Neural cell (in vitro differentiated cells): ENCODE data around the gene MYH6. TPM values are rescaled to one million over a fixed set of nuclear protein-coding genes. Genes with fewer than 3 reads are reported as not detected.

Experiments used
- H2AFZ ChIP-seq: fragments of 200-600, 300-800 bp; sonication (generic), shearing (Covaris generic); 2 replicates; pipeline ENCODE4 v1.6.0; 2014; ENCODE audit warnings: low read depth, mild to moderate bottlenecking, antibody characterized with exemption, low read length, moderate library complexity
- H3F3A ChIP-seq: fragments of 200-600 bp; shearing (Covaris generic); 2 replicates; pipeline ENCODE4 v1.6.1; 2016; ENCODE audit warnings: mild to moderate bottlenecking, moderate library complexity, mixed read lengths, antibody characterized with exemption, low read length; ENCODE audit not compliant: insufficient read depth, poor library complexity, severe bottlenecking
- H3K27ac ChIP-seq: fragments of 200-600, 300-800 bp; sonication (generic), shearing (Covaris generic); 2 replicates; pipeline ENCODE4 v1.5.1; 2014; ENCODE audit warnings: mild to moderate bottlenecking, low read length, moderate library complexity
- H3K27me3 ChIP-seq: fragments of 300-800, 200-600 bp; sonication (generic), shearing (Covaris generic); 2 replicates; pipeline ENCODE4 v1.6.0; 2014; ENCODE audit warnings: mild to moderate bottlenecking, low read depth, low read length, moderate library complexity; ENCODE audit not compliant: insufficient read depth
- H3K36me3 ChIP-seq: fragments of 300-800, 200-600 bp; sonication (generic), shearing (Covaris generic); 2 replicates; pipeline ENCODE4 v1.5.1; 2014; ENCODE audit warnings: mild to moderate bottlenecking, antibody characterized with exemption, low read length, moderate library complexity; ENCODE audit not compliant: insufficient read depth
- H3K4me2 ChIP-seq: fragments of 300-800, 200-600 bp; sonication (generic), shearing (Covaris generic); 2 replicates; pipeline ENCODE4 v1.6.0; 2014; ENCODE audit warnings: mild to moderate bottlenecking, low read length
- H3K4me3 ChIP-seq: fragments of 300-800, 200-600 bp; sonication (generic), shearing (Covaris generic); 2 replicates; pipeline ENCODE4 v1.5.1; 2014; ENCODE audit warnings: mild to moderate bottlenecking, low read length, moderate library complexity
- H3K79me2 ChIP-seq: fragments of 200-600 bp; shearing (Covaris generic); replicated peaks from 2 replicates; pipeline ENCODE4 v1.6.0; 2014; ENCODE audit warnings: mild to moderate bottlenecking, low read length, moderate library complexity; ENCODE audit not compliant: insufficient read depth
- H3K9ac ChIP-seq: fragments of 300-800, 200-600 bp; sonication (generic), shearing (Covaris generic); 2 replicates; pipeline ENCODE4 v1.6.1; 2016; ENCODE audit warnings: mild to moderate bottlenecking, low read length, mixed read lengths
- H3K9me2 ChIP-seq: fragments of 200-600 bp; shearing (Covaris generic); 2 replicates; pipeline ENCODE4 v1.6.1; 2016; ENCODE audit warnings: mild to moderate bottlenecking, low read length, mixed read lengths; ENCODE audit not compliant: insufficient read depth
- H3K9me3 ChIP-seq: fragments of 200-600, 300-800 bp; sonication (generic), shearing (Covaris generic); 2 replicates; pipeline ENCODE4 v1.6.1; 2016; ENCODE audit warnings: mild to moderate bottlenecking, mixed run types, low read length, moderate library complexity, mixed read lengths
- H4K20me1 ChIP-seq: fragments of 200-600 bp; shearing (Covaris generic); 2 replicates; pipeline ENCODE4 v1.6.1; 2016; ENCODE audit warnings: mild to moderate bottlenecking, mixed run types; ENCODE audit not compliant: insufficient read depth
- CTCF ChIP-seq: fragments of 450-650 bp; IDR thresholded peaks from 2 replicates; pipeline ENCODE4 v1.5.1; 2014; ENCODE audit warnings: antibody characterized with exemption, mild to moderate bottlenecking, moderate library complexity; ENCODE audit not compliant: poor library complexity, severe bottlenecking
- EP300 ChIP-seq: fragments of 450-650 bp; conservative IDR thresholded peaks from 2 replicates; pipeline ENCODE4 v1.6.1; 2014; ENCODE audit warnings: antibody characterized with exemption, mild to moderate bottlenecking, moderate library complexity; ENCODE audit not compliant: poor library complexity, severe bottlenecking
- EZH2 ChIP-seq: fragments of 200-600, 300-800 bp; shearing (Covaris generic), sonication (generic); IDR thresholded peaks from 2 replicates; pipeline ENCODE4 v1.6.1; 2014; ENCODE audit warnings: antibody characterized with exemption, low read length, borderline replicate concordance, mild to moderate bottlenecking; ENCODE audit not compliant: insufficient read depth, poor library complexity, severe bottlenecking
- MXI1 ChIP-seq: fragments of 450-650 bp; conservative IDR thresholded peaks from 2 replicates; pipeline ENCODE4 v1.6.1; 2014; ENCODE audit warnings: antibody characterized with exemption, mild to moderate bottlenecking; ENCODE audit not compliant: poor library complexity, severe bottlenecking
- POLR2AphosphoS5 ChIP-seq: IDR thresholded peaks from 2 replicates; pipeline ENCODE4 v1.6.1; 2012
- RAD21 ChIP-seq: fragments of 450-650 bp; conservative IDR thresholded peaks from 2 replicates; pipeline ENCODE4 v1.6.1; 2014; ENCODE audit warnings: antibody characterized with exemption, mild to moderate bottlenecking, moderate library complexity
- REST ChIP-seq: IDR thresholded peaks from 2 replicates; pipeline ENCODE4 v1.6.1; 2012; ENCODE audit warnings: borderline replicate concordance
- SMC3 ChIP-seq: fragments of 450-650 bp; conservative IDR thresholded peaks from 2 replicates; pipeline ENCODE4 v1.6.1; 2014; ENCODE audit warnings: antibody characterized with exemption, mild to moderate bottlenecking, moderate library complexity; ENCODE audit not compliant: poor library complexity
- TAF1 ChIP-seq: IDR thresholded peaks from 2 replicates; pipeline ENCODE4 v1.6.1; 2012; ENCODE audit warnings: low read depth
- polyA plus RNA-seq: library from polyadenylated mRNA; depleted of rRNA; stranded (reverse); fragments of >200 nt; gene quantifications from 2 replicates; pipeline ENCODE4 v1.2.3, GENCODE V29; 2014

The MYH6 gene
- polyA plus RNA-seq, 1 donor from 2014 or later: not detected

- Histone ChIP-seq H4K20me1 (no peaks in the 10 kb centered on the region), H2AFZ (no peak overlapping the region), H3K27me3 (no peaks in the 10 kb centered on the region), H3K4me3 (no peak overlapping the region), H3K27ac (no peak overlapping the region), H3K79me2 (no peaks in the 10 kb centered on the region), H3F3A (no peaks in the 10 kb centered on the region), H3K9me2 (no peaks in the 10 kb centered on the region), H3K9me3 (no peaks in the 10 kb centered on the region), H3K36me3 (no peaks in the 10 kb centered on the region), H3K4me2 (no peak overlapping the region), H3K9ac (no peak overlapping the region)
- TF ChIP-seq MXI1: no peak
- no peak for TF ChIP-seq EZH2
- no peak for TF ChIP-seq REST
- no peak for TF ChIP-seq POLR2AphosphoS5
- no peak for TF ChIP-seq SMC3
- TF ChIP-seq CTCF: no peak
- TF ChIP-seq EP300: no peak
- no peak for TF ChIP-seq RAD21
- no peak for TF ChIP-seq TAF1
These were observed 5.6 kb upstream of the MYH6 start for GRCh38 chr14:23413681-23414080.

GRCh38 chr14:23411563-23412525 is 3.8 kb upstream of the MYH6 start:
- no peak overlapping the region for H3K4me2 ChIP-seq
- H3F3A ChIP-seq: no peaks in the 10 kb centered on the region
- H3K27me3 ChIP-seq: no peaks in the 10 kb centered on the region
- no peak overlapping the region for H2AFZ ChIP-seq
- TF ChIP-seq REST (no peak), CTCF (no peak), RAD21 (no peak), MXI1 (no peak), EP300 (no peak), SMC3 (no peak), TAF1 (no peak), POLR2AphosphoS5 (no peak), EZH2 (no peak)
- no peak overlapping the region for H3K4me3 ChIP-seq
- H3K9me3 ChIP-seq: no peaks in the 10 kb centered on the region
- no peaks in the 10 kb centered on the region for H3K36me3 ChIP-seq
- H3K79me2 ChIP-seq: no peaks in the 10 kb centered on the region
- H4K20me1 ChIP-seq: no peaks in the 10 kb centered on the region
- no peak overlapping the region for H3K27ac ChIP-seq
- H3K9ac ChIP-seq: no peak overlapping the region
- no peaks in the 10 kb centered on the region for H3K9me2 ChIP-seq
